ENCODE measurements around the gene THSD4.

The THSD4 gene

DNA sequence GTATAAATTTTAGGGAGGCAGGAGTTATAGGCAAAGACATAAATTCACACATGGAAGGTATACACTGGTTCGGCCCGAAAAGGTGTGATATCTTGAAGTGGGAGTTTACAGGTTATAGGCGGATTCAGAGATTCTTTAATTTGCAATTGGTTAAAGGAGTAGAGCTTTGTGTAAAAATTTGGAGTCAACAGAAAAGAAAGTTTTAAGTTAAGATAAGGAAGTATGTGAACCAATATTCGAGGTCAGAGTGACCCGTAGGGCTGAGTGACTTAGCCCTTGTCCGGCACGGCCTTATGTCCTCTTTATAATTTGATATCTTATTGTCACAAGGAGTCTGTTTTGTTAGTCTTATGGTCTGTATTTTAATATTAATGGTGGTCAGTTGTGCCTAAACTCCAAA lies 10.6 kb upstream of the THSD4 start:
- Histone ChIP-seq H3K36me3 (ENCODE audit: control insufficient read depth, insufficient read depth, low read length) (no peaks in the 10 kb centered on the region), H3K4me1 (ENCODE audit: control insufficient read depth, insufficient read depth, low read length) (peaks cover 5% of the 10 kb centered on the region), H3K9me3 (ENCODE audit: control insufficient read depth, low read length) (no peaks in the 10 kb centered on the region), H3K9ac (ENCODE audit: low read length) (no peak overlapping the region), H3K4me3 (ENCODE audit: low read length) (no peak overlapping the region), H3K27me3 (ENCODE audit: control insufficient read depth, insufficient read depth, low read length) (no peaks in the 10 kb centered on the region)

DNA sequence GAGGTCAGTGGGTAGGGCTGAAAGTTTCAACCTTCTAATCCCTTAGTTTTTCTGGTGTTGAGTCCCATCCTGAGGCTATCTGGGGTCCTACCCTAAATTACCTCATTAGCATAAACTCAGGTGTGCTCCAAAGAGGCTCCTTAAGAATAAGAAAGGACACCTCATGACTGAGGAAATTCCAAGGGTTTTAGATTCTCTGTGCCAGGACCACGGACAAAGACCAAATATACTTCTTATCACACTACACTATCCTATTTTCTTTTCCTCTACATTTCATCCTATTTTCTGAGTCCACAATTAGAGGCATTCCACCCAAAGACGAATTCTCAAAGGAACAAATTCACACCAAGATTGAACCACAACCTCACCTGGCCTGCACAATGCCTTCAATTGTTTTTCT lies 9.8 kb upstream of the THSD4 start:
- Histone ChIP-seq H3K9me3 (ENCODE audit: control insufficient read depth, low read length) (no peaks in the 10 kb centered on the region), H3K9ac (ENCODE audit: low read length) (no peak overlapping the region), H3K4me1 (ENCODE audit: control insufficient read depth, insufficient read depth, low read length) (peaks cover 5% of the 10 kb centered on the region), H3K36me3 (ENCODE audit: control insufficient read depth, insufficient read depth, low read length) (no peaks in the 10 kb centered on the region), H3K4me3 (ENCODE audit: low read length) (no peak overlapping the region), H3K27me3 (ENCODE audit: control insufficient read depth, insufficient read depth, low read length) (no peaks in the 10 kb centered on the region)

DNA sequence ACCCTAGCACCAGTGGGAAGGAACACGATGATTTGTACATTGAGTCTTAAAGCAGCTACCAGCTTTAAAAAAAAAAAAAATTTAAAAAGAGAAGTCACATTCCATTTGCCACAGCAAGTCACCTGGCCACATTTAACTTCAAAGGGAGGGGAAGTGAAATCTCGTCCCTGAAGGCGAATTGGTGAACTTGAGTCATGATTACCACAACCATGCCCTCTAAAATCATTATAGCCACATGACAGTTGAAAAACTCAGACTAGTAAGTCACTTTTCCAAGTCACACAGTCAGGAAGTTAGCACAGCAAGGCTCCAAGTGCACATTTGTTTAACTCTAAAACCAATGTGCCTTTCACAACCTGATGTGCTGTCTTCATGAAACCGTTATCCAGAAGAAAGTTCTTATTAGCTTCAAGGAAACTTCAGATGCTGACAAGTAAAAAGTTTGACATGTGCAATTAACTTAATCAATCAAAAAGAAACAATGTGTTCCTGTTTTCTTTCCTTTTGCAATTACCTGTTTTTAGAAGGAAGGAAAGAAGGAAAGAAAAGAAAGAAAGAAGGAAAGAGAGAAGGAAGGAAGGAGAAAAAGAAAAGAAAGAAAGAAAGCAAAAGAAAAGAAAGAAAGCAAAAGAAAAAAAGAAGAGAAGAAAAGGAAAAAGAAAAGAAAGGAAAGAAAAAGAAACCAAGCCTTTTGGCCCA lies 8.3 kb upstream of the THSD4 start:
- H3K9ac ChIP-seq (ENCODE audit: low read length), result no peak overlapping the region
- no peaks in the 10 kb centered on the region for H3K36me3 ChIP-seq (ENCODE audit: control insufficient read depth, insufficient read depth, low read length)
- no peaks in the 10 kb centered on the region for H3K9me3 ChIP-seq (ENCODE audit: control insufficient read depth, low read length)
- no peaks in the 10 kb centered on the region for H3K27me3 ChIP-seq (ENCODE audit: control insufficient read depth, insufficient read depth, low read length)
- no peak overlapping the region for H3K4me3 ChIP-seq (ENCODE audit: low read length)
- H3K4me1 ChIP-seq (ENCODE audit: control insufficient read depth, insufficient read depth, low read length), result peaks cover 5% of the 10 kb centered on the region

DNA sequence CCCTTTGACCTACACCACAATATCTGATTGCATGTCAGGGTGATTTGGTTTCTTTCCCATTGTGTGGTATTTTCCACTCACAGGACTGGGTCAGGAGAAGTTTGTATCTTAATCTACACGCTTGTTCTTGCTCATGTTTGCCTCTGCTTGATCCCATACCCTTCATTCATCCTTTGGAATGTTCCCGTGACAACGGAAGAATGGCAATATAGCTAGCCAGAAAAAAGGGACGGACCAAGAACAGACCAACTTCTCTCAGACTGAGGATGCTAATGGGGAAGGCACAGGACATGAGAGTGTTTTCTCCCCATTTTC lies 7.8 kb upstream of the THSD4 start:
- peaks cover 5% of the 10 kb centered on the region for H3K4me1 ChIP-seq (ENCODE audit: control insufficient read depth, insufficient read depth, low read length)
- no peaks in the 10 kb centered on the region for H3K27me3 ChIP-seq (ENCODE audit: control insufficient read depth, insufficient read depth, low read length)
- H3K4me3 ChIP-seq (ENCODE audit: low read length), result no peak overlapping the region
- no peaks in the 10 kb centered on the region for H3K9me3 ChIP-seq (ENCODE audit: control insufficient read depth, low read length)
- no peaks in the 10 kb centered on the region for H3K36me3 ChIP-seq (ENCODE audit: control insufficient read depth, insufficient read depth, low read length)
- no peak overlapping the region for H3K9ac ChIP-seq (ENCODE audit: low read length)

DNA sequence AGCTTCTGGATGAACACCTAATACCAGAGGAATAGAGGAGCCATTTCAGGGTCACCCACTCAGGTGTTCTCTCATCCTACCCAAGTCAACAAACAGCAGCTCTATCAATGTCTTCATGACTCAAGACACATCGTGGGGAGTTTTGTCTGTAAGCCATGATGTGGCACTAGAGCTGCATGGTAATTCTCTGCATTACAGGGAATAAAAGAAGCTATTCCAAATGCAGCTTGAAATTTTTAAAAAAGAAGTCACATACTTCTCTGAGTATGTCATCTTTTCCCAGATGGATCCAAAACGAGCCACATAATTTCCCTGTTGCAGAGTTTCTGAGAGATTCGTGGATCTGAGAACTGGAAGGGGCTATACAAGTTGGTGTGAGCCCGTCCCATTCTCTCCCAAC lies 6.1 kb upstream of the THSD4 start:
- Histone ChIP-seq H3K9me3 (ENCODE audit: control insufficient read depth, low read length) (no peaks in the 10 kb centered on the region), H3K9ac (ENCODE audit: low read length) (no peak overlapping the region), H3K27me3 (ENCODE audit: control insufficient read depth, insufficient read depth, low read length) (no peaks in the 10 kb centered on the region), H3K36me3 (ENCODE audit: control insufficient read depth, insufficient read depth, low read length) (no peaks in the 10 kb centered on the region), H3K4me3 (ENCODE audit: low read length) (no peak overlapping the region), H3K4me1 (ENCODE audit: control insufficient read depth, insufficient read depth, low read length) (peaks cover 7% of the 10 kb centered on the region)

DNA sequence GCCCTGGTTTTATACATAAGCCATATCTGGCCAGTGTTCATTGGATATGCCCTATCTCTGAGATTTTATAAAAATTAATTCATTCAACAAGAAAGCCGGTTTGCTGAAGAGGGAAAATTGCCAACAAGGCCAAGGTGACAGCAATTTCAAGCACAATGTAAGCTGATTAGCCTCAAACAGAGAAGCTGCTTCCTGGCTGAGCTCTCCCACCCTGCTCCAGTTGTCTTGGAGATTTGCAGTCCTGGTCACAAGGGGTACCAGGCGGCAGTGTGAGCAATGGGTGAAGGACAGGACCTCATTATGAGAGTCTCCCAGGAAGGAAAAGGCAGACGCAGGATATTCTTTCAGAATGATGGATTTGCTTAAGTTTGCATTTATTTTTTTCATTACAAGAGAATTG lies 5.4 kb upstream of the THSD4 start:
- H3K9me3 ChIP-seq (ENCODE audit: control insufficient read depth, low read length), result no peaks in the 10 kb centered on the region
- H3K9ac ChIP-seq (ENCODE audit: low read length), result no peak overlapping the region
- no peak overlapping the region for H3K4me3 ChIP-seq (ENCODE audit: low read length)
- H3K36me3 ChIP-seq (ENCODE audit: control insufficient read depth, insufficient read depth, low read length), result no peaks in the 10 kb centered on the region
- H3K4me1 ChIP-seq (ENCODE audit: control insufficient read depth, insufficient read depth, low read length), result peaks cover 12% of the 10 kb centered on the region
- H3K27me3 ChIP-seq (ENCODE audit: control insufficient read depth, insufficient read depth, low read length), result no peaks in the 10 kb centered on the region

DNA sequence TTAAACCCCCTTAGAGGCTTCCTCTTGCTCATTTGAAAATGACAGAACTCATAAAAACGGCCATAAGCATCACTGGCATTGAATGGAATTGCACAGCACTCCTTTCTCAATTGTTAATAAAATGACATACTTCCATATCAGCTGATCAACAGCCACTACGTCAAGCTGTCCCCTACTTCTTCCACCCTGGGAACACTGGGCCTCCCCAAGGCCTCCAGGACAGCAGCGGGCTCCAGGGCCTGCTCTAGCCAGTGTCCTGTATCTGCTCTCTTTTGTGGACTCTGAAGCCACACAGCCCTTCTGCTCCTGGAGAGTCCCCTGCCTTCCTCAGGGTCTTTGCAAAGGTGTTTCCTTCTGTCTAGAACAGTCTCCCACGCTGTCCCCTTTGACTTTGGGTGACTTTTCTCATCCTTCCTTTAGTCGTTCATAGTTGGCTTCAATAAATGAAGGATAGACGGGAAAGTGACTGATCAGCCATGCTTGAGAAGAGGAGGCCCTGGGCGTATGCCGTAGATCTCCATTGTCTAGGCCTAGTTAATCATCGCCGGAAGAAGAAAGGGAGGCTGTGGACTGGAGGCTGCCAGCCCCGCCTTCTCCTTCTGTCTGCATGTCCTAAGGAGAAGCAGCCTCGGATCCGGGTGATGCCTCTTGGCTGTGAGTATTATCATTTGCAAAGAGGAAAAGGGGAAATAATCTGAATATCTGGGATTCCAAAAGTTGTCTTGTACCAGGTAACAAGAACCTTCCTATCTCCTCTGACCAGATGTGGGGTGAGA lies 4.7 kb upstream of the THSD4 start:
- Histone ChIP-seq H3K36me3 (ENCODE audit: control insufficient read depth, insufficient read depth, low read length) (no peaks in the 10 kb centered on the region), H3K4me1 (ENCODE audit: control insufficient read depth, insufficient read depth, low read length) (peaks cover 15% of the 10 kb centered on the region), H3K9me3 (ENCODE audit: control insufficient read depth, low read length) (no peaks in the 10 kb centered on the region), H3K9ac (ENCODE audit: low read length) (no peak overlapping the region), H3K27me3 (ENCODE audit: control insufficient read depth, insufficient read depth, low read length) (no peaks in the 10 kb centered on the region), H3K4me3 (ENCODE audit: low read length) (no peak overlapping the region)

DNA sequence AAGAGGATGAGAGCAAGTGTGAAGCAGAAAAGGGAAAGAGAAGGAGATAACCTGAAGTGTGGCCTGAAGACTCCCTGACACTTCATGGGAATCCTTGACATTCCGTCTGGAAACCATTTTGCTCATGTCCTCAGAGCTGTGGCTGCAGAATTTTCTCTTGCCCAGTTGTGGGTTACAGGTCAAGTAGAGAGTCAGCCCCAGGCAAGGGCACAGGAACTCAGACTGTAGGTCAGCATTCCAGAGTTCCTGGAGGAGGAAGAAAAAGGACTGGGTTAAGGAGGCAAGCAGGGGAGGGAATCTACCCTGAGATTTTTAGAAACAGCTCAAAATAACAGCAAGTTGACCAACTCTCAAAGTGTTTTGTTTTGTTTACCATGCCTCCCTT lies 4.1 kb upstream of the THSD4 start:
- Histone ChIP-seq H3K27me3 (ENCODE audit: control insufficient read depth, insufficient read depth, low read length) (no peaks in the 10 kb centered on the region), H3K4me1 (ENCODE audit: control insufficient read depth, insufficient read depth, low read length) (peaks cover 11% of the 10 kb centered on the region), H3K36me3 (ENCODE audit: control insufficient read depth, insufficient read depth, low read length) (no peaks in the 10 kb centered on the region), H3K9ac (ENCODE audit: low read length) (no peak overlapping the region), H3K9me3 (ENCODE audit: control insufficient read depth, low read length) (no peaks in the 10 kb centered on the region), H3K4me3 (ENCODE audit: low read length) (no peak overlapping the region)

DNA sequence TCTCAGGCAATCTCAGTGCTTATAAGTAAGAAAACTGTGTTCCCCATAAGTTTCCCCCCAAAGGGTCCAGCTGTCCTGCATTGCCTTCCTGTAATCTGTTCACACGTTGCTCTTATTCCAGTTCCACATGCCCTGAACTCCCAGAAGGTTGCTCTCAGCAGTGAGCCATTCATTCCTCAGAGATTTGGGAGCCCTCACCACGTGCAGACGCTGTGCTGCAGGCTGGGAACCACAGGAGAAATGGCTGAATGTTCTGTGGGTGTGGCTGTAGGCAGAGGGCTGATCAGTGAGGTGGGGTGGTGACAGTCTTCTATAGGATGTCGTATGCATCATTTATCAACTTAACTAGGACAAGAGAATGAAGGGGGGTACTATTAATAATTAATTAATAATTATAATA lies 3.3 kb upstream of the THSD4 start:
- H3K9me3 ChIP-seq (ENCODE audit: control insufficient read depth, low read length), result no peaks in the 10 kb centered on the region
- no peaks in the 10 kb centered on the region for H3K36me3 ChIP-seq (ENCODE audit: control insufficient read depth, insufficient read depth, low read length)
- no peak overlapping the region for H3K9ac ChIP-seq (ENCODE audit: low read length)
- no peaks in the 10 kb centered on the region for H3K27me3 ChIP-seq (ENCODE audit: control insufficient read depth, insufficient read depth, low read length)
- H3K4me3 ChIP-seq (ENCODE audit: low read length), result no peak overlapping the region
- peaks cover 16% of the 10 kb centered on the region for H3K4me1 ChIP-seq (ENCODE audit: control insufficient read depth, insufficient read depth, low read length)

DNA sequence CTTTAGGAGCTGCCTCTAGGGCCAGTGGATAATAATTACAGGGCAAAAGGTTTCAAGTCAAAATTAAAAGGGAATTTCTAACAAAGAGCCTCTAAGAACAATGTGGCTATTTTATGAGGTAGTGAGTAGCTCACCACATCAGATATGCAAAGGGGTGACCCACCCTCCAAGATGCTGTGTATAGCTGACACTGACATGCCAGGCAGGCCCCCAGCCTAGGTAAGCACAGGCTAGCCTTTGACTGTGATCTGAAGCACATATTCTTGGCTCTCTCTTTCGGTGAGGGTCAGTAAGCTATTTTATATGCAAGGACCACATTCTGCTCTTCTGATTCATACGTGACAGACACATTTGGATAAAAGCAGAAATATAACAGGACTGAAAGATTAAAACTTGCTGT lies 2.8 kb upstream of the THSD4 start:
- Histone ChIP-seq H3K27me3 (ENCODE audit: control insufficient read depth, insufficient read depth, low read length) (no peaks in the 10 kb centered on the region), H3K4me1 (ENCODE audit: control insufficient read depth, insufficient read depth, low read length) (peaks cover 18% of the 10 kb centered on the region), H3K36me3 (ENCODE audit: control insufficient read depth, insufficient read depth, low read length) (no peaks in the 10 kb centered on the region), H3K9me3 (ENCODE audit: control insufficient read depth, low read length) (no peaks in the 10 kb centered on the region), H3K9ac (ENCODE audit: low read length) (no peak overlapping the region), H3K4me3 (ENCODE audit: low read length) (no peak overlapping the region)

DNA sequence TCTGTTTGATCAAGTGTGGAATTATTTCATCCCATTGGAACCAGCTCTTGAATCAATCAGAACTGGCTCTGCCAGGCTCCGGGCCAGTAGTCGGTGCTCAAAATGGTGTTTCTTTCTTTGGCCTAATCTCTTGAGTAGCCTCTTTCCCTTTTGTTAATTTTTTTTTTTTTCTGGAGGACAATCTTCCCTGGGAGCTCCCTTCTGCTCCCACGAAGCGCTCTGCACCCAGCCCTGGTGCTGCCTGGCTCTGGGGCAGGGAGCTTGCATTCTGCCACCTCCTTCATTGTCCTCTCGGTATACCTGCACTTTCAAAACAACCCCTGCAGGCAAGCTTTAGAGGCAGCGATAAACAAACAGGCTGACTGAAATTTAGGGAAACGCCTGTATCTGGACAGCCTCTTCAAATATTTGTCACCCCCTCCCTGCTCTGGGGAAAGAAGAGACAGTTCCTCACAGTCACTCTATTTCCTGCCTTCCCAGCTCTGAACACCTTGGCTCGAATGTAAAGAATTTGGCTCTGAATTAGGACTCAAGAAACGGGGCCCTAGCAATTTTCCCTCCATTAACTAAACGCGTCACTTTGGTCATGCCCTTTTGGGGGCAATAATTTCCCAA lies 1.1 kb upstream of the THSD4 start:
- H3K4me1 ChIP-seq (ENCODE audit: control insufficient read depth, insufficient read depth, low read length), result peaks cover 18% of the 10 kb centered on the region
- no peaks in the 10 kb centered on the region for H3K36me3 ChIP-seq (ENCODE audit: control insufficient read depth, insufficient read depth, low read length)
- H3K4me3 ChIP-seq (ENCODE audit: low read length), result no peak overlapping the region
- no peaks in the 10 kb centered on the region for H3K9me3 ChIP-seq (ENCODE audit: control insufficient read depth, low read length)
- no peaks in the 10 kb centered on the region for H3K27me3 ChIP-seq (ENCODE audit: control insufficient read depth, insufficient read depth, low read length)
- no peak overlapping the region for H3K9ac ChIP-seq (ENCODE audit: low read length)

DNA sequence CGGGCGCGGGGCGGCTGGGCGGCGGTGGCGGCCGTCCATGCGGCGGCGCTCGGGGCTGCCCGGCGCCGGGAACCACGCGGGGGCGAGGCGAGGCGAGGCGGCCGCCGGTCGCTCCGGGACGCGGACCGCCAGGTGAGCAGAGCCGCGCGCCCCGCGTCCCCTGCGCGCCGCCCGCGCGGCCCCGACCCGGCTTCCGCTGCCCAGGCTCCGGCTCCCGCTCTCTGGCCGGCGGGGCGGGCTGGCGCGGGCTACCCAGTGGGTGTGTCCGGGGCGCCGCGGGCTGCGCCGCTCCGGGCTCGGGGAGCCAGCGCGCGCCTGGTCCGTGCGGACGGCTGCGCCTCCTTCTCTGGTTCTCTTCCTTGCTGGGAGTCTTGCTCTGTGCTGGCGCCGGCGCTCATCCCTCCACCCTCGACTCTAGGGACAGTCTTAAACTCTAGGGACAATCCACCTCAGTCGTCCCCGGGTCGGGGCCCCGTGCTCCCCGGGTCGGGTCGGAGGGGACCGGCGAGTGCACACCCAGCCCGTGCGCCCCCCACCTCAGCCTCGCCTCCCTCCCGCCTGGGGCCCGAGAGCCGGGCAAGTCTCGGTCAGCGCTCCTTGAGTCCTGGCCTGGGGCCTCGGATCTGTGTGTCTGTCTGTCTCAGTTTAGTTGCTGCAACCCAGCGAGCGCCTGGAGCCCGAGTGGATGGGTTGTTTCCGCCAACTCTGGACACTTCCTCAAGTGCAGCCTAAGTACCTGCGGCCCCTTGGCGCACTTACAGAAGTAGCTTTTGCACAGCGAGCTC lies 488 bp downstream of the THSD4 start:
- H3K27me3 ChIP-seq (ENCODE audit: control insufficient read depth, insufficient read depth, low read length), result no peaks in the 10 kb centered on the region
- H3K9ac ChIP-seq (ENCODE audit: low read length), result peak overlapping the region; percentile 90
- H3K4me3 ChIP-seq (ENCODE audit: low read length), result peak overlapping the region; percentile 88
- H3K4me1 ChIP-seq (ENCODE audit: control insufficient read depth, insufficient read depth, low read length), result peaks cover 25% of the 10 kb centered on the region
- H3K9me3 ChIP-seq (ENCODE audit: control insufficient read depth, low read length), result no peaks in the 10 kb centered on the region
- H3K36me3 ChIP-seq (ENCODE audit: control insufficient read depth, insufficient read depth, low read length), result no peaks in the 10 kb centered on the region
